Duodenal mucosa (tissue), 2 donors: ENCODE data around the gene PTH2.

Source experiments
- H3K27ac ChIP-seq: one replicate; pipeline ENCODE4 v1.7.0; 2013; ENCODE audit warnings: low read depth, low read length
- H3K27me3 ChIP-seq, 2 donors: one replicate each; pipeline ENCODE4 v1.7.0; 2013; ENCODE audit warnings: low read length in 2 of 2, control low read depth in 1 of 2; ENCODE audit not compliant: insufficient read depth in 2 of 2, control insufficient read depth in 1 of 2
- H3K36me3 ChIP-seq, 2 donors: one replicate each; pipeline ENCODE4 v1.7.0; 2013; ENCODE audit warnings: low read length in 2 of 2, control low read depth in 1 of 2; ENCODE audit not compliant: insufficient read depth in 2 of 2, control insufficient read depth in 1 of 2
- H3K4me1 ChIP-seq, 2 donors: one replicate each; pipeline ENCODE4 v1.7.0; 2013; ENCODE audit warnings: low read length in 2 of 2, control low read depth in 1 of 2; ENCODE audit not compliant: insufficient read depth in 2 of 2, control insufficient read depth in 1 of 2
- H3K4me3 ChIP-seq, 2 donors: one replicate each; pipeline ENCODE4 v1.7.0; 2013; ENCODE audit warnings: low read length in 2 of 2, low read depth in 1 of 2
- H3K9ac ChIP-seq, 2 donors: one replicate each; pipeline ENCODE4 v1.7.0; 2013; ENCODE audit warnings: low read length in 2 of 2, low read depth in 1 of 2
- H3K9me3 ChIP-seq, 2 donors: one replicate each; pipeline ENCODE4 v1.7.0; 2013; ENCODE audit warnings: low read length in 2 of 2, control low read depth in 1 of 2; ENCODE audit not compliant: control insufficient read depth in 1 of 2

The PTH2 gene

GRCh38 chr19:49413348-49413747, 9.9 kb downstream of the PTH2 start:
- Histone ChIP-seq H3K27ac (no peak overlapping the region), H3K4me1 (peaks cover 4 to 8% of the 10 kb centered on the region in 2 donors), H3K9me3 (no peaks in the 10 kb centered on the region), H3K27me3 (peaks cover 4% of the 10 kb centered on the region in 2 donors), H3K9ac (no peak overlapping the region), H3K4me3 (no peak overlapping the region), H3K36me3 (no peaks in the 10 kb centered on the region)

- H3K9ac ChIP-seq = no peak overlapping the region
- H3K27me3 ChIP-seq = no peaks in the 10 kb centered on the region
- no peaks in the 10 kb centered on the region for H3K36me3 ChIP-seq
- H3K9me3 ChIP-seq = no peaks in the 10 kb centered on the region
- H3K4me3 ChIP-seq = no peak overlapping the region
- H3K27ac ChIP-seq = no peak overlapping the region
- H3K4me1 ChIP-seq = peaks cover 4 to 8% of the 10 kb centered on the region in 2 donors
These were observed 11.4 kb downstream of the PTH2 start for GRCh38 chr19:49411681-49412326.

- H3K4me1 ChIP-seq = peaks cover 4 to 8% of the 10 kb centered on the region in 2 donors
- no peak overlapping the region for H3K27ac ChIP-seq
- no peaks in the 10 kb centered on the region for H3K27me3 ChIP-seq
- no peaks in the 10 kb centered on the region for H3K9me3 ChIP-seq
- H3K36me3 ChIP-seq = no peaks in the 10 kb centered on the region
- no peak overlapping the region for H3K4me3 ChIP-seq
- no peak overlapping the region for H3K9ac ChIP-seq
These were observed 13.7 kb downstream of the PTH2 start for GRCh38 chr19:49409441-49410029.

- Histone ChIP-seq H3K36me3 (no peaks in the 10 kb centered on the region), H3K4me1 (peaks cover 4 to 8% of the 10 kb centered on the region in 2 donors), H3K4me3 (no peak overlapping the region), H3K9ac (no peak overlapping the region), H3K27me3 (no peaks in the 10 kb centered on the region), H3K9me3 (no peaks in the 10 kb centered on the region), H3K27ac (no peak overlapping the region)
These were observed 14.3 kb downstream of the PTH2 start for GRCh38 chr19:49408816-49409440.

- Histone ChIP-seq H3K9me3 (no peaks in the 10 kb centered on the region), H3K27me3 (no peaks in the 10 kb centered on the region), H3K4me3 (no peak overlapping the region), H3K4me1 (peaks cover 4 to 8% of the 10 kb centered on the region in 2 donors), H3K36me3 (no peaks in the 10 kb centered on the region), H3K9ac (no peak overlapping the region), H3K27ac (no peak overlapping the region)
These were observed 15.7 kb downstream of the PTH2 start for GRCh38 chr19:49407482-49408015.

GRCh38 chr19:49407079-49407478, 16.2 kb downstream of the PTH2 start:
- Histone ChIP-seq H3K36me3 (no peaks in the 10 kb centered on the region), H3K27ac (no peak overlapping the region), H3K27me3 (no peaks in the 10 kb centered on the region), H3K9me3 (no peaks in the 10 kb centered on the region), H3K4me3 (no peak overlapping the region), H3K9ac (no peak overlapping the region), H3K4me1 (peaks cover 4 to 8% of the 10 kb centered on the region in 2 donors)

- Histone ChIP-seq H3K27me3 (no peaks in the 10 kb centered on the region), H3K4me3 (no peak overlapping the region), H3K9ac (no peak overlapping the region), H3K9me3 (no peaks in the 10 kb centered on the region), H3K36me3 (no peaks in the 10 kb centered on the region), H3K4me1 (no peaks in the 10 kb centered on the region), H3K27ac (no peak overlapping the region)
These were observed 19.6 kb downstream of the PTH2 start for GRCh38 chr19:49403404-49404187.

- no peaks in the 10 kb centered on the region for H3K9me3 ChIP-seq
- no peak overlapping the region for H3K4me3 ChIP-seq
- no peak overlapping the region for H3K9ac ChIP-seq
- H3K4me1 ChIP-seq = no peaks in the 10 kb centered on the region
- H3K27me3 ChIP-seq = no peaks in the 10 kb centered on the region
- H3K27ac ChIP-seq = no peak overlapping the region
- no peaks in the 10 kb centered on the region for H3K36me3 ChIP-seq
These were observed 23.2 kb downstream of the PTH2 start for GRCh38 chr19:49400029-49400428.

- no peaks in the 10 kb centered on the region for H3K36me3 ChIP-seq
- no peaks in the 10 kb centered on the region for H3K27me3 ChIP-seq
- no peak overlapping the region for H3K27ac ChIP-seq
- no peaks in the 10 kb centered on the region for H3K9me3 ChIP-seq
- H3K4me3 ChIP-seq = no peak overlapping the region
- no peaks in the 10 kb centered on the region for H3K4me1 ChIP-seq
- H3K9ac ChIP-seq = no peak overlapping the region
These were observed 24.3 kb downstream of the PTH2 start for GRCh38 chr19:49398931-49399330.
